Measurements from ENCODE around the gene BACH1. TPM values are rescaled to one million over a fixed set of nuclear protein-coding genes. Genes with fewer than 3 reads are reported as not detected.

Gene BACH1
- total and polyA plus RNA-seq, 2 of the 8 experiments (the other 6 are each of a cell fraction or from before 2014, with no cell fraction given): 6.9 to 50.7 TPM

GRCh38 chr21:29366532-29366931 lies 67.8 kb downstream of the BACH1 start:
- no peaks in the 10 kb centered on the region for H3K4me1 ChIP-seq (replicated peaks in 1 of 4; ENCODE audit: control insufficient read depth in 3 of 4, insufficient read depth in 4 of 4, low read length in 3 of 4)
- WGBS, 2 experiments (ENCODE audit: extremely low coverage in 1 of 2, insufficient coverage in 1 of 2, insufficient read length in 1 of 2, insufficient replicate concordance in 2 of 2, low coverage in 1 of 2, low lambda C conversion rate in 2 of 2, missing lambda C conversion rate in 1 of 2): 98% methylated on average over 3 of the region's 3 CpGs; no CpG with 5 or more reads in 1 of the 2 experiments
- CTCF ChIA-PET (ENCODE audit: partially characterized antibody): interaction anchor here (0.6 to 1.7 kb wide), 3 partner anchors 9 to 938 kb away, joined by 3 to 6 read pairs (median 3); no protein-coding TSS in a partner anchor

More at GRCh38 chr21:29366532-29366931, 67.8 kb downstream of the BACH1 start:
- Histone ChIP-seq H2BK120ac (replicated peaks; ENCODE audit: low read depth, low read length) (no peak overlapping the region), H2AFZ (ENCODE audit: low read length) (no peak overlapping the region), H3K56ac (replicated peaks; ENCODE audit: insufficient read length, low read depth, low read length) (no peak overlapping the region), H3K23ac (ENCODE audit: insufficient read length) (no peak overlapping the region), H3K14ac (ENCODE audit: insufficient read length) (no peak overlapping the region), H2BK12ac (ENCODE audit: low read depth, low read length) (no peak overlapping the region), H3K79me1 (ENCODE audit: low read depth, low read length) (no peaks in the 10 kb centered on the region), H3K4me2 (ENCODE audit: insufficient read depth in 1 of 2, low read depth in 2 of 2, low read length in 2 of 2) (no peak overlapping the region), H3K23me2 (ENCODE audit: low read depth, low read length) (no peaks in the 10 kb centered on the region), H2BK20ac (ENCODE audit: low read length) (no peak overlapping the region), H3K9me3 (ENCODE audit: insufficient read depth in 2 of 2, low read depth in 1 of 2, low read length in 1 of 2) (no peaks in the 10 kb centered on the region), H3K18ac (ENCODE audit: extremely low read depth, low read length) (no peak overlapping the region), H2AK5ac (ENCODE audit: low read depth, low read length) (no peak overlapping the region), H4K20me1 (replicated peaks in 1 of 2; ENCODE audit: control insufficient read depth in 1 of 2, insufficient read depth in 2 of 2, low read length in 2 of 2) (no peaks in the 10 kb centered on the region), H3K36me3 (ENCODE audit: control insufficient read depth in 2 of 4, insufficient read depth in 4 of 4, low read length in 3 of 4) (no peaks in the 10 kb centered on the region; a peak in 1 of 8 replicates), H3K27ac (ENCODE audit: low read depth, low read length) (no peak overlapping the region), H3K27me3 (replicated peaks in 1 of 4; ENCODE audit: control insufficient read depth in 3 of 4, extremely low read depth in 1 of 4, insufficient read depth in 3 of 4, low read length in 3 of 4) (no peaks in the 10 kb centered on the region), H4K8ac (ENCODE audit: extremely low read depth, insufficient read depth, low read length) (no peak overlapping the region), H3K9ac (replicated peaks in 1 of 4; ENCODE audit: extremely low read depth in 1 of 4, low read depth in 3 of 4, low read length in 3 of 4) (no peak overlapping the region), H2BK5ac (ENCODE audit: low read depth, low read length) (no peak overlapping the region), H4K91ac (replicated peaks; ENCODE audit: insufficient read length, low read length) (no peak overlapping the region), H3K4ac (replicated peaks; ENCODE audit: insufficient read length, low read depth, low read length) (no peak overlapping the region), H3K4me3 (ENCODE audit: extremely low read depth in 1 of 4, insufficient read depth in 2 of 4, low read depth in 3 of 4, low read length in 4 of 4) (no peak overlapping the region), H4K5ac (ENCODE audit: insufficient read length, low read depth, low read length) (no peak overlapping the region), H3K79me2 (ENCODE audit: control insufficient read depth in 1 of 2, insufficient read depth in 2 of 2, low read length in 2 of 2) (no peaks in the 10 kb centered on the region), H2BK15ac (ENCODE audit: low read length) (no peak overlapping the region)
- no peak for DNase-seq (ENCODE audit: low read depth in 1 of 2, low spot score in 2 of 2)
- POLR2A ChIA-PET (ENCODE audit: partially characterized antibody): no interaction called here
- FAIRE-seq: no peak
- TF ChIP-seq CEBPB (IDR thresholded peaks at IDR 0.05; ENCODE audit: low read depth, low read length): no peak
- no peak for TF ChIP-seq POLR2A (IDR thresholded peaks at IDR 0.05; ENCODE audit: control extremely low read depth in 1 of 2, low read depth in 2 of 2, low read length in 2 of 2)
- TF ChIP-seq YY1 (IDR thresholded peaks at IDR 0.05; ENCODE audit: low read depth, low read length): no peak
- TF ChIP-seq CHD1 (IDR thresholded peaks at IDR 0.05; ENCODE audit: low read depth, low read length): no peak
- TF ChIP-seq SP4 (IDR thresholded peaks at IDR 0.05; ENCODE audit: low read length): no peak
- TF ChIP-seq POLR2AphosphoS5 (IDR thresholded peaks at IDR 0.05; ENCODE audit: low read depth, low read length): no peak
- no peak for TF ChIP-seq EGR1 (IDR thresholded peaks at IDR 0.05; ENCODE audit: borderline replicate concordance, low read depth, low read length)

Data from H1 (cell line).